ENCODE data around the gene TSPAN19.

GRCh38 chr12:84974155-84974815, 61.8 kb downstream of the TSPAN19 start:
- no peak for TF ChIP-seq POLR2A (IDR thresholded peaks at IDR 0.05)
- TF ChIP-seq, protein P1, sequence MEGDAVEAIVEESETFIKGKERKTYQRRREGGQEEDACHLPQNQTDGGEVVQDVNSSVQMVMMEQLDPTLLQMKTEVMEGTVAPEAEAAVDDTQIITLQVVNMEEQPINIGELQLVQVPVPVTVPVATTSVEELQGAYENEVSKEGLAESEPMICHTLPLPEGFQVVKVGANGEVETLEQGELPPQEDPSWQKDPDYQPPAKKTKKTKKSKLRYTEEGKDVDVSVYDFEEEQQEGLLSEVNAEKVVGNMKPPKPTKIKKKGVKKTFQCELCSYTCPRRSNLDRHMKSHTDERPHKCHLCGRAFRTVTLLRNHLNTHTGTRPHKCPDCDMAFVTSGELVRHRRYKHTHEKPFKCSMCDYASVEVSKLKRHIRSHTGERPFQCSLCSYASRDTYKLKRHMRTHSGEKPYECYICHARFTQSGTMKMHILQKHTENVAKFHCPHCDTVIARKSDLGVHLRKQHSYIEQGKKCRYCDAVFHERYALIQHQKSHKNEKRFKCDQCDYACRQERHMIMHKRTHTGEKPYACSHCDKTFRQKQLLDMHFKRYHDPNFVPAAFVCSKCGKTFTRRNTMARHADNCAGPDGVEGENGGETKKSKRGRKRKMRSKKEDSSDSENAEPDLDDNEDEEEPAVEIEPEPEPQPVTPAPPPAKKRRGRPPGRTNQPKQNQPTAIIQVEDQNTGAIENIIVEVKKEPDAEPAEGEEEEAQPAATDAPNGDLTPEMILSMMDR (IDR thresholded peaks at IDR 0.05), result no peak
